DOHH2 (cell line): ENCODE results near the gene CEP41.

Experiments used
- CTCF ChIP-seq: fragments of 200-600 bp; sonication (generic); IDR thresholded peaks from one replicate; pipeline ENCODE4 v1.5.1; 2014; ENCODE audit warnings: antibody characterized with exemption, mild to moderate bottlenecking, low read depth, low read length; ENCODE audit not compliant: poor library complexity, severe bottlenecking
- EZH2phosphoT487 ChIP-seq: fragments of 200-600 bp; sonication (generic); IDR thresholded peaks from 2 replicates; pipeline ENCODE4 v1.6.1; 2017; ENCODE audit warnings: borderline replicate concordance, mild to moderate bottlenecking, antibody characterized with exemption, low read length, moderate library complexity, mixed read lengths

- TF ChIP-seq EZH2phosphoT487 (no peak), CTCF (no peak)
Measured at GRCh38 chr7:130352194-130353074, 88.4 kb downstream of the CEP41 start.
